Stimulated activated CD8-positive, alpha-beta memory T cell treated with anti-CD3 and anti-CD28 coated beads, Interleukin-12 subunit alpha, Interleukin-12 subunit beta, amount 100 ng/mL, for 24 hours (primary cell): Measurements from ENCODE around the gene DICER1.

Experiments
- DNase-seq: peaks from one replicate; pipeline ENCODE4 v3.0.0-alpha.2; 2020; ENCODE audit errors: extremely low read depth

Gene DICER1

GRCh38 chr14:95088665-95089064 lies 68.7 kb downstream of the DICER1 start:
- DNase-seq, result no peak

- no peak for DNase-seq
Measured at GRCh38 chr14:95087619-95088018, 69.7 kb downstream of the DICER1 start.

GRCh38 chr14:95085321-95085720 lies 72.0 kb downstream of the DICER1 start:
- no peak for DNase-seq

GRCh38 chr14:95078867-95079266 lies 78.5 kb downstream of the DICER1 start:
- no peak for DNase-seq

GRCh38 chr14:95077345-95077744 lies 80.0 kb downstream of the DICER1 start:
- DNase-seq, result no peak

- DNase-seq, result no peak
Measured at GRCh38 chr14:95075789-95076188, 81.5 kb downstream of the DICER1 start.

- no peak for DNase-seq
Measured at GRCh38 chr14:95073947-95074346, 83.4 kb downstream of the DICER1 start.

- DNase-seq, result no peak
Measured at GRCh38 chr14:95072310-95072905, 84.9 kb downstream of the DICER1 start.

- DNase-seq, result no peak
Measured at GRCh38 chr14:95071649-95072280, 85.6 kb downstream of the DICER1 start.

GRCh38 chr14:95070748-95071435 lies 86.4 kb downstream of the DICER1 start:
- DNase-seq, result no peak

GRCh38 chr14:95069547-95069946 lies 87.8 kb downstream of the DICER1 start:
- no peak for DNase-seq

GRCh38 chr14:95069018-95069417 lies 88.3 kb downstream of the DICER1 start:
- DNase-seq, result no peak

- no peak for DNase-seq
Measured at GRCh38 chr14:95068521-95068920, 88.8 kb downstream of the DICER1 start.

- no peak for DNase-seq
Measured at GRCh38 chr14:95068080-95068479, 89.2 kb downstream of the DICER1 start.

GRCh38 chr14:95067526-95067925 lies 89.8 kb downstream of the DICER1 start:
- no peak for DNase-seq

GRCh38 chr14:95066427-95066986 lies 90.8 kb downstream of the DICER1 start:
- DNase-seq, result no peak

- no peak for DNase-seq
Measured at GRCh38 chr14:95065411-95065810, 91.9 kb downstream of the DICER1 start.

GRCh38 chr14:95064734-95065133 lies 92.6 kb downstream of the DICER1 start:
- no peak for DNase-seq

- no peak for DNase-seq
Measured at GRCh38 chr14:95064256-95064655, 93.1 kb downstream of the DICER1 start.

GRCh38 chr14:95063391-95063790 lies 93.9 kb downstream of the DICER1 start:
- DNase-seq, result no peak

- no peak for DNase-seq
Measured at GRCh38 chr14:95062946-95063345, 94.4 kb downstream of the DICER1 start.

- no peak for DNase-seq
Measured at GRCh38 chr14:95062220-95062619, 95.1 kb downstream of the DICER1 start.
